ENCODE results near the gene CCNA2.

Gene CCNA2

GRCh38 chr4:121846662-121847061, 23.0 kb upstream of the CCNA2 start:
- TF ChIP-seq OSR1 (CRISPR knock-in tag; IDR thresholded peaks at IDR 0.05), result no peak
- ATAC-seq, result no peak

- no peak for TF ChIP-seq PATZ1 (CRISPR knock-in tag; IDR thresholded peaks at IDR 0.05; ENCODE audit: borderline replicate concordance)
- TF ChIP-seq ZNF70 (CRISPR knock-in tag; IDR thresholded peaks at IDR 0.05), result no peak
- TF ChIP-seq ZFP30 (CRISPR knock-in tag; IDR thresholded peaks at IDR 0.05), result no peak
- no peak for TF ChIP-seq ESRRG (CRISPR knock-in tag; IDR thresholded peaks at IDR 0.05)
- TF ChIP-seq ISL1 (CRISPR knock-in tag; IDR thresholded peaks at IDR 0.05), result no peak
- TF ChIP-seq CSRNP3 (CRISPR knock-in tag; IDR thresholded peaks at IDR 0.05), result no peak
- TF ChIP-seq SNAI2 (CRISPR knock-in tag; IDR thresholded peaks at IDR 0.05), result no peak
- no peak for TF ChIP-seq CSDC2 (CRISPR knock-in tag; IDR thresholded peaks at IDR 0.05)
- no peak for TF ChIP-seq OSR1 (CRISPR knock-in tag; IDR thresholded peaks at IDR 0.05)
- no peak for TF ChIP-seq TOX (CRISPR knock-in tag; IDR thresholded peaks at IDR 0.05; ENCODE audit: borderline replicate concordance)
- TF ChIP-seq CREB5 (CRISPR knock-in tag; IDR thresholded peaks at IDR 0.05; ENCODE audit: low read depth), result no peak
- TF ChIP-seq ZNF8 (CRISPR knock-in tag; IDR thresholded peaks at IDR 0.05), result no peak
- no peak for TF ChIP-seq ZNF565 (CRISPR knock-in tag; conservative IDR thresholded peaks at IDR 0.05; ENCODE audit: low read depth)
- no peak for TF ChIP-seq RARB (CRISPR knock-in tag; IDR thresholded peaks at IDR 0.05)
- peak; percentile 67 for ATAC-seq
Observed at GRCh38 chr4:121842862-121843261, 19.2 kb upstream of the CCNA2 start.

GRCh38 chr4:121838136-121838535, 14.5 kb upstream of the CCNA2 start:
- TF ChIP-seq ESRRG (CRISPR knock-in tag; IDR thresholded peaks at IDR 0.05) (no peak), TCF4 (CRISPR knock-in tag; IDR thresholded peaks at IDR 0.05; ENCODE audit: borderline replicate concordance) (no peak), CSDC2 (CRISPR knock-in tag; IDR thresholded peaks at IDR 0.05) (no peak), ZFP3 (CRISPR knock-in tag; IDR thresholded peaks at IDR 0.05) (no peak)
- no peak for ATAC-seq

GRCh38 chr4:121829511-121829910, 5.8 kb upstream of the CCNA2 start:
- no peak for TF ChIP-seq ZNF8 (CRISPR knock-in tag; IDR thresholded peaks at IDR 0.05)
- TF ChIP-seq TCF4 (CRISPR knock-in tag; IDR thresholded peaks at IDR 0.05; ENCODE audit: borderline replicate concordance), result no peak
- TF ChIP-seq BACH2 (CRISPR knock-in tag; IDR thresholded peaks at IDR 0.05; ENCODE audit: borderline replicate concordance), result no peak
- TF ChIP-seq ARNTL (CRISPR knock-in tag; IDR thresholded peaks at IDR 0.05; ENCODE audit: borderline replicate concordance, low read depth), result no peak
- ATAC-seq, result peak; percentile 45; the same call in 2 of the 3 replicates

GRCh38 chr4:121827853-121828252, 4.2 kb upstream of the CCNA2 start:
- ATAC-seq, result no peak
- TF ChIP-seq ZNF565 (CRISPR knock-in tag; conservative IDR thresholded peaks at IDR 0.05; ENCODE audit: low read depth) (no peak), TCF4 (CRISPR knock-in tag; IDR thresholded peaks at IDR 0.05; ENCODE audit: borderline replicate concordance) (no peak), CSRNP3 (CRISPR knock-in tag; IDR thresholded peaks at IDR 0.05) (no peak), BACH2 (CRISPR knock-in tag; IDR thresholded peaks at IDR 0.05; ENCODE audit: borderline replicate concordance) (no peak), ZNF8 (CRISPR knock-in tag; IDR thresholded peaks at IDR 0.05) (no peak), PATZ1 (CRISPR knock-in tag; IDR thresholded peaks at IDR 0.05; ENCODE audit: borderline replicate concordance) (no peak), RARB (CRISPR knock-in tag; IDR thresholded peaks at IDR 0.05) (no peak), GLIS3 (CRISPR knock-in tag; IDR thresholded peaks at IDR 0.05) (no peak), ZNF70 (CRISPR knock-in tag; IDR thresholded peaks at IDR 0.05) (no peak), CREB5 (CRISPR knock-in tag; IDR thresholded peaks at IDR 0.05; ENCODE audit: low read depth) (no peak)

Measured in SK-N-SH treated with all-trans-retinoic acid at 6 μM for 48 hours (cell line).